ENCODE results near the gene PSMD10.

The PSMD10 gene

GRCh38 chrX:108132876-108133275 lies 41.5 kb upstream of the PSMD10 start:
- no peaks in the 10 kb centered on the region for H3K27me3 ChIP-seq (ENCODE audit: insufficient read depth, poor library complexity, severe bottlenecking)
- TF ChIP-seq SPI1 (IDR thresholded peaks at IDR 0.05; ENCODE audit: borderline replicate concordance, low read depth) (no peak), GABPA (IDR thresholded peaks at IDR 0.05; ENCODE audit: low read depth) (no peak), POLR2AphosphoS5 (IDR thresholded peaks at IDR 0.05; ENCODE audit: low read depth) (no peak), REST (IDR thresholded peaks at IDR 0.05; ENCODE audit: insufficient replicate concordance, low read depth) (no peak)
- TF ChIP-seq, protein P1, sequence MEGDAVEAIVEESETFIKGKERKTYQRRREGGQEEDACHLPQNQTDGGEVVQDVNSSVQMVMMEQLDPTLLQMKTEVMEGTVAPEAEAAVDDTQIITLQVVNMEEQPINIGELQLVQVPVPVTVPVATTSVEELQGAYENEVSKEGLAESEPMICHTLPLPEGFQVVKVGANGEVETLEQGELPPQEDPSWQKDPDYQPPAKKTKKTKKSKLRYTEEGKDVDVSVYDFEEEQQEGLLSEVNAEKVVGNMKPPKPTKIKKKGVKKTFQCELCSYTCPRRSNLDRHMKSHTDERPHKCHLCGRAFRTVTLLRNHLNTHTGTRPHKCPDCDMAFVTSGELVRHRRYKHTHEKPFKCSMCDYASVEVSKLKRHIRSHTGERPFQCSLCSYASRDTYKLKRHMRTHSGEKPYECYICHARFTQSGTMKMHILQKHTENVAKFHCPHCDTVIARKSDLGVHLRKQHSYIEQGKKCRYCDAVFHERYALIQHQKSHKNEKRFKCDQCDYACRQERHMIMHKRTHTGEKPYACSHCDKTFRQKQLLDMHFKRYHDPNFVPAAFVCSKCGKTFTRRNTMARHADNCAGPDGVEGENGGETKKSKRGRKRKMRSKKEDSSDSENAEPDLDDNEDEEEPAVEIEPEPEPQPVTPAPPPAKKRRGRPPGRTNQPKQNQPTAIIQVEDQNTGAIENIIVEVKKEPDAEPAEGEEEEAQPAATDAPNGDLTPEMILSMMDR (IDR thresholded peaks at IDR 0.05; ENCODE audit: insufficient read depth, low read length), result no peak
- no peak overlapping the region for H3K27ac ChIP-seq (replicated peaks)
- no peak overlapping the region for H3K4me3 ChIP-seq (replicated peaks; ENCODE audit: insufficient read depth, low read length)
- no peak for DNase-seq (ENCODE audit: low read depth in 1 of 2, low spot score in 1 of 2)

- no peak overlapping the region for H3K4me3 ChIP-seq (replicated peaks; ENCODE audit: insufficient read depth, low read length)
- H3K27ac ChIP-seq (replicated peaks), result no peak overlapping the region
- TF ChIP-seq GABPA (IDR thresholded peaks at IDR 0.05; ENCODE audit: low read depth) (no peak), REST (IDR thresholded peaks at IDR 0.05; ENCODE audit: insufficient replicate concordance, low read depth) (no peak), SPI1 (IDR thresholded peaks at IDR 0.05; ENCODE audit: borderline replicate concordance, low read depth) (no peak), POLR2AphosphoS5 (IDR thresholded peaks at IDR 0.05; ENCODE audit: low read depth) (no peak)
- TF ChIP-seq, protein P1 (IDR thresholded peaks at IDR 0.05; ENCODE audit: insufficient read depth, low read length), result no peak
- no peak for DNase-seq (ENCODE audit: low read depth in 1 of 2, low spot score in 1 of 2)
- no peaks in the 10 kb centered on the region for H3K27me3 ChIP-seq (ENCODE audit: insufficient read depth, poor library complexity, severe bottlenecking)
These were observed 40.7 kb upstream of the PSMD10 start for GRCh38 chrX:108132034-108132433.

GRCh38 chrX:108131471-108131870 lies 40.1 kb upstream of the PSMD10 start:
- Histone ChIP-seq H3K27ac (replicated peaks) (no peak overlapping the region), H3K27me3 (ENCODE audit: insufficient read depth, poor library complexity, severe bottlenecking) (no peaks in the 10 kb centered on the region), H3K4me3 (replicated peaks; ENCODE audit: insufficient read depth, low read length) (no peak overlapping the region)
- no peak for DNase-seq (ENCODE audit: low read depth in 1 of 2, low spot score in 1 of 2)
- no peak for TF ChIP-seq REST (IDR thresholded peaks at IDR 0.05; ENCODE audit: insufficient replicate concordance, low read depth)

DNA sequence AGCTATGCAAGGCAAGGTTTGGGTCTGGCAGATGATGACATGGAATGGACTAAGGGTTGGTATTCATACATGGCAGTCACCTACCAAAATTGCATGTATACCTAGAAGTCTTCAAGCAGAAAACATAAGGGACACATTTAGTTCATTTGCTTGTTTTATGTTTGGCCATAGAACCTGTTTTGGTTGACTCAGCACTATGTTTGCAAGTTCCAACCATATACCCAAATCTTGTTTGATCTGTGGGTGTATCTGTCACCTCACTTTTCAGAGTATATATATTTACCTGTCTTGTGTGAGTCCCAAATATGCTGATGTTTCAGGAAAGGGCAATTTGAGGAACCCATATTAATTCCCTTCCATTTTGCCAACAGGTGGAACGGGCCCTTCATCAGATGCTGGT lies 39.5 kb upstream of the PSMD10 start:
- Histone ChIP-seq H3K27ac (replicated peaks) (no peak overlapping the region), H3K27me3 (ENCODE audit: insufficient read depth, poor library complexity, severe bottlenecking) (no peaks in the 10 kb centered on the region), H3K4me3 (replicated peaks; ENCODE audit: insufficient read depth, low read length) (no peak overlapping the region)
- TF ChIP-seq POLR2AphosphoS5 (IDR thresholded peaks at IDR 0.05; ENCODE audit: low read depth), result no peak
- no peak for TF ChIP-seq GABPA (IDR thresholded peaks at IDR 0.05; ENCODE audit: low read depth)
- TF ChIP-seq SPI1 (IDR thresholded peaks at IDR 0.05; ENCODE audit: borderline replicate concordance, low read depth), result no peak
- TF ChIP-seq REST (IDR thresholded peaks at IDR 0.05; ENCODE audit: insufficient replicate concordance, low read depth), result no peak
- TF ChIP-seq, protein P1 (IDR thresholded peaks at IDR 0.05; ENCODE audit: insufficient read depth, low read length), result no peak
- DNase-seq (ENCODE audit: low read depth in 1 of 2, low spot score in 1 of 2), result no peak
